Spleen (tissue), 11 donors: ENCODE measurements around the gene CBLN1. TPM values are rescaled to one million over a fixed set of nuclear protein-coding genes. Genes with fewer than 3 reads are reported as not detected.
"Not testable (repeated sequence)": the region's sequence is repeated elsewhere in the genome, so short reads cannot be mapped to it uniquely, and the experiment has no call there.

Experiments used
- DNase-seq: peaks from one replicate; pipeline ENCODE4 v3.0.0-alpha.2; 2020
- H3K27ac ChIP-seq, 8 donors: fragments of 200-600 bp; sonication (generic) in 7 of 8; 1 replicate in 4 of 8; 2 replicates in 4 of 8; pipeline versions ENCODE4 v1.5.0 to v1.8.0; 2016 to 2021; ENCODE audit warnings: inconsistent platforms in 4 of 8, mild to moderate bottlenecking in 4 of 8, moderate library complexity in 1 of 8
- H3K27me3 ChIP-seq, 7 donors: fragments of 200-600 bp; sonication (generic) in 6 of 7; replicated peaks in 1 of 7; 1 replicate in 4 of 7; 2 replicates in 3 of 7; pipeline versions ENCODE4 v1.5.0 to v1.8.0; 2016 to 2021; ENCODE audit warnings: inconsistent platforms in 3 of 7, mild to moderate bottlenecking in 1 of 7
- H3K36me3 ChIP-seq, 6 donors: fragments of 200-600 bp; sonication (generic) in 5 of 6; 1 replicate in 4 of 6; 2 replicates in 2 of 6; pipeline versions ENCODE4 v1.5.0 to v1.8.0; 2016 to 2021; ENCODE audit warnings: inconsistent platforms in 2 of 6
- H3K4me1 ChIP-seq, 6 donors: fragments of 200-600 bp; sonication (generic) in 5 of 6; 1 replicate in 3 of 6; 2 replicates in 3 of 6; pipeline versions ENCODE4 v1.5.0 to v1.8.0; 2016 to 2021; ENCODE audit warnings: inconsistent platforms in 3 of 6
- H3K4me3 ChIP-seq, 8 donors: fragments of 200-600 bp; sonication (generic) in 7 of 8; 1 replicate in 4 of 8; 2 replicates in 4 of 8; pipeline versions ENCODE4 v1.5.0 to v1.8.0; 2016 to 2021; ENCODE audit warnings: inconsistent platforms in 4 of 8, mild to moderate bottlenecking in 4 of 8, moderate library complexity in 2 of 8
- H3K9me3 ChIP-seq, 8 donors: fragments of 200-600 bp; sonication (generic) in 7 of 8; 1 replicate in 4 of 8; 2 replicates in 4 of 8; pipeline versions ENCODE4 v1.5.0 to v1.8.0; 2016 to 2021; ENCODE audit warnings: inconsistent platforms in 4 of 8
- CTCF ChIP-seq, 11 experiments: fragments of 200-600 bp in 7 of 11; fragments of 450-650 bp in 4 of 11; sonication (generic) in 4 of 11; IDR thresholded peaks in 8 of 11; conservative IDR thresholded peaks in 3 of 11; 1 replicate in 7 of 11; 2 replicates in 4 of 11; pipeline versions ENCODE4 v1.4.0 to v1.8.0; 2016 to 2021; ENCODE audit warnings: antibody characterized with exemption in 11 of 11, inconsistent platforms in 4 of 11, mild to moderate bottlenecking in 1 of 11
- POLR2A ChIP-seq, 3 donors: fragments of 450-650 bp; IDR thresholded peaks; one replicate each; pipeline ENCODE4 v1.5.1; 2017; ENCODE audit warnings: antibody characterized with exemption in 3 of 3, mild to moderate bottlenecking in 1 of 3
- POLR2AphosphoS5 ChIP-seq, 3 donors: sonication (generic); formaldehyde crosslinking; IDR thresholded peaks; one replicate each; pipeline ENCODE4 v1.5.1; 2017; ENCODE audit warnings: antibody characterized with exemption in 3 of 3
- WGBS, 5 donors: extraction: QIAGEN DNeasy Blood & Tissue Kit in 3 of 5; methylation state at CpG; one replicate each; pipeline versions ENCODE4 v1.1.5 to v1.1.7; 2013 to 2018; 5-methylcytosine and 5-hydroxymethylcytosine counted together
- intact Hi-C: fragments of 100-400 bp; cut with DNase I; formaldehyde crosslinking; loops from one replicate; pipeline ENCODE4 v1.15.0; 2023; ENCODE audit warnings: low total_unique reads
- polyA plus RNA-seq, 3 donors: library from polyadenylated mRNA; stranded (reverse); fragments of 200-250 nt; gene quantifications; one replicate each; pipeline ENCODE4 v1.2.1, GENCODE V29; 2013
- total RNA-seq, 7 donors: library from RNA; depleted of rRNA in 3 of 7; stranded (reverse); fragments of >200 nt in 3 of 7; fragmentation: NEBNext Ultra II Directional in 4 of 7; extraction: Animal tissue kit (Norgen Biotek cat#: 25700) in 4 of 7; gene quantifications; one replicate each; pipeline versions ENCODE4 v1.1.0 to v1.2.1, GENCODE V29; 2016 to 2021
- donor health status: healthy with polysubstance abuse.
- donor health status: DM: no; HTN: no; CAD: no; lungs with moderate emphysema.
- donor health status: DM: no; HTN: no; CAD: no.
- donor health status: Bipolar disorder and iron deficiency.
- donor health status: healthy.
- donor health status: DM: no; HTN: no; CAD: no.
- donor health status: DM: yes; HTN: yes; CAD: no.

The CBLN1 gene
- total and polyA plus RNA-seq, 10 donors: 0.02 to 0.03 TPM; not detected in 8

- no peaks in the 10 kb centered on the region for H3K36me3 ChIP-seq
- TF ChIP-seq POLR2A (IDR thresholded peaks at IDR 0.05) (no peak), CTCF (IDR thresholded peaks at IDR 0.05 in 8 of 11, conservative IDR thresholded peaks at IDR 0.05 in 3 of 11) (no peak), POLR2AphosphoS5 (IDR thresholded peaks at IDR 0.05) (no peak)
- intact Hi-C loops: no loop called here
- DNase-seq: no peak
- H3K27ac ChIP-seq: no peak overlapping the region
- H3K9me3 ChIP-seq: peaks cover 0 to 17% (median 4%) of the 10 kb centered on the region in 8 donors
- no peaks in the 10 kb centered on the region for H3K4me1 ChIP-seq
- WGBS, 5 donors: 71 to 83% (median 74%) methylated on average over 4 of the region's 4 CpGs
- no peak overlapping the region for H3K4me3 ChIP-seq
- H3K27me3 ChIP-seq: no peaks in the 10 kb centered on the region
Observed at GRCh38 chr16:49236216-49236615, 45.4 kb downstream of the CBLN1 start.

- 60 to 85% (median 81%) methylated on average over 3 of the region's 3 CpGs for WGBS, 5 donors
- H3K36me3 ChIP-seq, H3K4me1 ChIP-seq, intact Hi-C loops, H3K9me3 ChIP-seq, DNase-seq, H3K27me3 ChIP-seq, H3K27ac ChIP-seq, H3K4me3 ChIP-seq: not testable (repeated sequence)
Observed at GRCh38 chr16:49228335-49228734, 53.3 kb downstream of the CBLN1 start.

Other genes with a start within 250 kb of the CBLN1 start
- not detected for gene C16orf78, start 92.0 kb upstream of the CBLN1 start, total RNA-seq
- not detected for gene C16orf78, start 92.0 kb upstream of the CBLN1 start, polyA plus RNA-seq